Islet of Langerhans (tissue), 1 donor: ENCODE results near the gene N4BP2L1.
A peak's percentile ranks its signal among the peaks of the same experiment; 100 is the strongest.
"Not testable (repeated sequence)": the region's sequence is repeated elsewhere in the genome, so short reads cannot be mapped to it uniquely, and the experiment has no call there.

Experiments
- FAIRE-seq: peaks from one replicate; lab custom pipeline; 2011; peaks lifted over from hg19 to GRCh38; lab: Jason Lieb, UNC

The N4BP2L1 gene

GRCh38 chr13:32390048-32390447, 37.9 kb downstream of the N4BP2L1 start:
- FAIRE-seq, result no peak

DNA sequence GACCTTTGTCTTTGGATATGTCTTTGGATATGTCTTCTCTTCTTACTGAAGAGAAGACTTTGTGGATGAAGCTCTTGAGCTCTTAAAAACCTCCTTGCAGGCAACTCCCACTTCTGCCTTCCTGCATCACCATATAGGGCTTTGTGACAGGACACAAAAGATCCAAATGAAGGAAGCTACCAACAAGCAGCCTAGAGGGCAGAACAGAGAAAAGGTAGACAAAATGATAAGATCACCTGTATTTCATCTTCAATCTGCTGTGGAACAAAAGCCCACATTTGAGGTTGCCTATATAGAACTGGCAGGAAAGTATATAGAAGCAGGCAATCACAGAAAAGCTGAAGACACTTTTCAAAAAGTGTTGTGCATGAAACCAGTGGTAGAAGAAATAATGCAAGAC, 42.5 kb downstream of the N4BP2L1 start:
- no peak for FAIRE-seq

GRCh38 chr13:32384702-32385101, 43.2 kb downstream of the N4BP2L1 start:
- FAIRE-seq, result no peak

DNA sequence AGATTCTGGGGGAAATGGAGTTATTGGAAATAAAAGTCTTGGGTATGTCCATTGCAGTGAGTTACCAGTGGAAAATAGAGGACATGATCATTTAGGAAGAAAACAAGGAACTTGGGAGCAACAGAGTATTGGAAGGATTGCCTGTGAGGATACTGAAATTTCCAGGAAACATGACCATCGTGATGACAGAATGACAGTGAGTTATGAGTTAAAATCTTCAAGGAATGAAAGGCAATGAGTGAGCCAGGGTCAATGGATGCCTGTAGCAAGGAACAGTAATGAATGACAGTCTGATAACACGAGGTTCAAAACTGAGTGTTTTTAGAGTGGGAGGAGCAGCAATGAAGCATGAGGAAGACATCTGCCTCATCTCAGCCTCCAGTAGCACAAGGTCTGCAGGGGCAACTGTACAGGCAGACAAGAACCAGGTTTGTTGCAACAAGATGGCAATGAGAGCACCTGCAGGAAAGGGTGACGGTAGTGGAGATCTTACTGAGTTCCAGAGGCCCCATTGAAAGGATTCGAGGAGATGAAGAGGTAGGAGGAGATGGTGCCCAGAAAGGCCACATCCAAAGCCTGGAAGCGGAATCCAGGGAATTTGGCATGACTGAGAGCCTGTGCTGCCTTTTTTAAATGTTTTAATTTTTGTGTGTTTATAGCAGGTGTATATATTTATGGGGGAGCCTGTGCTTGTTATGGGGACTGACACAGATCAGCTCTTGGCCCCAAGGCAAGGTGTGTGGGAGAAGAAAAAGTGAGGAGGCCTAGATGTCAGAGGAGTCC, 43.9 kb downstream of the N4BP2L1 start:
- FAIRE-seq, result no peak

DNA sequence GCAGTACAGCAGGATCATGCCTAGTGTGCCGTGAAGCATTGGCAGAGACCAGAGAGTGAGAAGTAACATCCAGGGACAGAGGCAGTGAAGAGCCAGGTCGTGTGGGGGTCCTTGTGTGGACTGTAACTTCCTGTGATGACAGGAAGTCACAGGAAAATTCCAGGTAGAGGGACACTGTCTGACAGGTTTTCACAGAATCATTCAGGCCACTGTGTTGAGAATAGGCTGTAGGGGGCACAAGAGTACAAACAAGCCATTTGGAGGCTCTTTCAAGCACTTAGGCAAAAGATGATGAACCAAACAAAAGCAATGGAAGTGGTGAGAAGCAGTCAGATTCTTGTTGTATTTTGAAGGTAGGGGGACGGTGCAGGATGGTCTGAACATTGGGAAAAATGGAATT, 46.4 kb downstream of the N4BP2L1 start:
- peak; percentile 30 for FAIRE-seq

GRCh38 chr13:32378012-32378411, 49.9 kb downstream of the N4BP2L1 start:
- no peak for FAIRE-seq

- no peak for FAIRE-seq
Observed at GRCh38 chr13:32376642-32377415, 51.1 kb downstream of the N4BP2L1 start.

DNA sequence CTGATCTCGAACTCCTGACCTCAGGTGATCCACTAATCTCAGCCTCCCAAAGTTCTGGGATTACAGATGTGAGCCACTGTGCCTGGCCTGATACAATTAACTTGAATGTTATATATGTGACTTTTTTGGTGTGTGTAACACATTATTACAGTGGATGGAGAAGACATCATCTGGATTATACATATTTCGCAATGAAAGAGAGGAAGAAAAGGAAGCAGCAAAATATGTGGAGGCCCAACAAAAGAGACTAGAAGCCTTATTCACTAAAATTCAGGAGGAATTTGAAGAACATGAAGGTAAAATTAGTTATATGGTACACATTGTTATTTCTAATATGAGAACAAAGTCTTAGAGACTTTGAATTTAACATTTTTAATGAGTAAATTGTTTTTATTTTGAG, 57.1 kb downstream of the N4BP2L1 start:
- FAIRE-seq, result no peak

- no peak for FAIRE-seq
Observed at GRCh38 chr13:32362574-32362973, 65.4 kb downstream of the N4BP2L1 start.

DNA sequence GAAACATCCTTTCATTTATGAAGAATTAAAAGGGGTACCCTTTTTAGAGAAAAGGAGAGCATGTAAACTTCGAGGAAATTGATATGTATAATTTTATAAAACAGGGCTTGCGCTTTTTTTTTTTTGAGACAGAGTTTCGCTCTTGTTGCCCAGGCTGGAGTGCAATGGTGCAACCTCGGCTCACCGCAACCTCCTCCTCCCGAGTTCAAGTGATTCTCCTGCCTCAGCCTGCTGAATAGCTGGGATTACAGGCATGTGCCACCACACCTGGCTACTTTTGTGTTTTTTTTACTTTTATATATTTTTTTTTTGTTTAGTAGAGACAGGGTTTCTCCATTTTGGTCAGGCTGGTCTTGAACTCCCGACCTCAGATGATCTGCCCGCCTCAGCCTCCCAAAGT, 72.0 kb downstream of the N4BP2L1 start:
- FAIRE-seq, result not testable (repeated sequence)

GRCh38 chr13:32354040-32354439, 73.9 kb downstream of the N4BP2L1 start:
- FAIRE-seq, result no peak

GRCh38 chr13:32350839-32351441, 77.0 kb downstream of the N4BP2L1 start:
- not testable (repeated sequence) for FAIRE-seq
